Skin epidermis (tissue), 12 donors: Measurements from ENCODE around the gene DDX19B.
"Not testable (repeated sequence)": the region's sequence is repeated elsewhere in the genome, so short reads cannot be mapped to it uniquely, and the experiment has no call there.

Experiments used
- H3K27ac ChIP-seq, 21 experiments: fragments of 200-600 bp; sonication (generic) in 11 of 21; one replicate each; pipeline ENCODE4 v1.5.0; 2020; ENCODE audit warnings: mild to moderate bottlenecking in 3 of 21, inconsistent platforms in 2 of 21, moderate library complexity in 2 of 21
- H3K4me3 ChIP-seq, 7 experiments: fragments of 200-600 bp; sonication (generic) in 2 of 7; one replicate each; pipeline ENCODE4 v1.5.0; 2020; ENCODE audit warnings: inconsistent platforms in 2 of 7, mild to moderate bottlenecking in 2 of 7, moderate library complexity in 1 of 7

The DDX19B gene

DNA sequence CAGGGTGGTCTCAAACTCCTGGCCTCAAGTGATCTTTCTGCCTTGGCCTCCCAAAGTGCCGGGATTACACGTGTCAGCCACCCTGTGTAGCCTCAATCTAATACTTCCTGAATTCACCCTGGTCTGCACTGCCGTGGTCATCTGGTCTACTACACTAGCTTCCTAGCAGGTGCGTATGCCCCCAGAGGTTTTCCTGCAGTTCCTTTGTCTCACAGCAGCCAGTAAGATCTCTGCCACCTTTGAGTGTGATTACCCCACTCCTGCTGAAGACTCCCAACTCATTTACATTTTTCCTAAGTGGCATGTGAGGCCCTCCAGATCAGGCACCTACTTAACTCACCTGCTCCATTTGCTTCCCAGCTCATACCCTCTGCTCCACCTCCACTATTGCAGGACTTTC, 42.6 kb downstream of the DDX19B start:
- Histone ChIP-seq H3K27ac (no peak overlapping the region), H3K4me3 (no peak overlapping the region)

DNA sequence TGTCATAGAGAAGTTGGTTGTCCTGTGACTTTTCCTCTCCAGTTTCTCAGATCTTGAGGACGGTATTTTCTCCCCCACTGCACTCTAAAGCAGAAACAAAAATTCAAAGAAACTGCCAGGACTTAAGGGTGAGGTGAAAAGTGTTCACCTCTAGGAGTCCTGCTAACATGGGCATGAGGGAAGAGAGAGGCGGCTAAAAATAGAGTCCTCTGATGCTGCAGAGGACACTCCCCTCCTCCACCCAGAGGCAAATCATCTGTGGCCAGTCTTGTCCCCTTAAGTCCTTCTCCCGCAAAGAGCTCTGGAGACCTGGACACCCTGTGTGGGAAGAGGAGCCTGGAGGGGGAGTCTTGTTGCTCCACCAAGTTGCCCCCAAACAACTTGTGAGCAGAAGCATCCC, 43.0 kb downstream of the DDX19B start:
- Histone ChIP-seq H3K4me3 (no peak overlapping the region), H3K27ac (no peak overlapping the region)

DNA sequence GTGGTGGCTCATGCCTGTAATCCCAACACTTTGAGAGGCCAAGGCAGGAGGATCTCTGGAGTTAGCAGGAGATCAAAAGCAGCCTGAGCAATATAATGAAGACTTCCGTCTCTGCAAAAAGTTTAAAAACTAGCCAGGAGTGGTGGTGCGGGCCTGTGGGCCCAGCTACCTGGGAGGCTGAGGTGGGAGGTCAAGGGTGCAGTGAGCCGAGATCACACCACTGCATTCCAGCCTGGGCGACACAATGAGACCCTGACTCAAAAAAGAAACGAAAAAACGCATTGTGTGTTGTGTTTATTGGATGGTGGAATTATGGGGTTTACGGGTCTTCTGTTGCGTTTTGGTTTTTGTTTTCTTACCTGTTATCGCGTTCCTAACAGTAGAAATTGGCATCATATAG, 46.9 kb downstream of the DDX19B start:
- peak overlapping the region; percentile 60 to 96 (median 80) for H3K4me3 ChIP-seq
- peak overlapping the region in 19 of 21 experiments; percentile 72 to 97 (median 91) for H3K27ac ChIP-seq

DNA sequence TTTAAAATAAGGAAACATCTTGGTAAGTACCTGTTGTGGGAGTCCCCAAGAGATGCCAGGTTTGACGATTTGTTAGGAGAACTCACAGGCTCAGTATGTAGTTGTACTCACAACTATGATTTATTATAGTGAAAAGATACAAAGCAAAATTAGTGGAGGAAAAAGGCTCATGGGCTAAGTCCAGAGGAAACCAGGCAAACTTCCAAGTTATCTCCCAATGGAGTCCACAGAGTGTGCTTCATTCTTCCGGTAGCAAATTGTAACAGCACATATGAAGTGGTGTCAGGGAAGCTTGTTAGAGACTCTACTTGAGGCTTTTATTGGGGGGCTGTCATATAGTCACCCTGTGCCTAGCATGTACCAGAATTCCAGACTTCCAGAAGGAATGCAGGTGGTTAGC, 50.0 kb downstream of the DDX19B start:
- Histone ChIP-seq H3K27ac (no peak overlapping the region), H3K4me3 (no peak overlapping the region)

DNA sequence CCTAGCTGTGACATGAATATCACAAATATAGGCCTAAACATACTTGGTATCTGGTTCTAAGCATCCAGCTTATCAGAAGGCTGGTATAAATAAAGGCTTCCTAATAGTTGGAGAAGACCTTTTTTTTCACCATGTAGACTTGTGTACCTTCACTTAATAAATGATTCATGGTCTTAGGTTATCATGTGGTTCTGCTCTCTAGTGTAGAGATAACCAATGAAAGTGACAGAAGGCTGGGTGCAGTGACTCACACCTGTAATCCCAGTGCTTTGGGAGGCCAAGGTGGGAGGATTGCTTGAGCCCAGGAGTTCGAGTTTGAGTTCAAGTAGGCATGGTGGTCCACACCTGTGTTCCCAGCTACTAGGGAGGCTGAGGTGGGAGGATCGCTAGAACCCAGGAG, 50.8 kb downstream of the DDX19B start:
- no peak overlapping the region for H3K27ac ChIP-seq
- no peak overlapping the region for H3K4me3 ChIP-seq

DNA sequence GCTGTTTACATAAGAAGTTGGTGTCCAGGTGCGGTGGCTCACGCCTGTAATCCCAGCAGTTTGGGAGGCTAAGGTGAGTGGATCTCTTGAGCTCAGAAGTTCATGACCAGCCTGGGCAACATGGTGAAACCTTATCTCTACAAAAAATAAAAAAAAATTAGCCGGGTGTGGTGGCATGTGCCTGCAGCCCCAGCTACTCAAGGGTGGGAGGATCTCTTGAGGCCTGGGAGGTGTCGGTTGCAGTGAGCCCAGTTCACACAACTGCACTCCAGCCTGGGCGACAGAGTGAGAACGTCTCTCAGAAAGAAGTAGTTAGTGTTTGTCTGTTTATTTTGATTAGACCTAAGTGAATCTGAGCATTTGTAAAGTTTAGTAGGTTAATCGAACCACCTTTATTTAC, 60.6 kb downstream of the DDX19B start:
- Histone ChIP-seq H3K4me3 (no peak overlapping the region), H3K27ac (no peak overlapping the region)

DNA sequence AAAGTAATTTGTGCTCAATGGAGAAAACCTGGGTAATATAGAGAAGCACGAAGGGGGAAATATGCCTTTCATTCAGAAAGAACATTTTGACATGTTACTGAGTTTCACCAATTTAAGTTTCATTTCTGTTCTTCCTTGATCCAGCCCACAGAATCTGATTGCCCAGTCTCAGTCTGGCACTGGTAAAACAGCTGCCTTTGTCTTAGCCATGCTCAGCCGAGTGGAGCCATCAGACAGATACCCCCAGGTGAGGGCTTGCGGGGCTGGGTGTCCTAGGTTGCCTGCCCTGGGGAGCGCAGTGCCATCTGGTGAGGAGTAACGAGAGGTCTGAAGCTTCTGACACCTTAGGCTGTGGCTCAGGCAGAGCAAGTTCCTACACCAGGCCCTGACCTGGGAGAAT, 65.4 kb downstream of the DDX19B start:
- H3K27ac ChIP-seq: no peak overlapping the region
- H3K4me3 ChIP-seq: no peak overlapping the region

DNA sequence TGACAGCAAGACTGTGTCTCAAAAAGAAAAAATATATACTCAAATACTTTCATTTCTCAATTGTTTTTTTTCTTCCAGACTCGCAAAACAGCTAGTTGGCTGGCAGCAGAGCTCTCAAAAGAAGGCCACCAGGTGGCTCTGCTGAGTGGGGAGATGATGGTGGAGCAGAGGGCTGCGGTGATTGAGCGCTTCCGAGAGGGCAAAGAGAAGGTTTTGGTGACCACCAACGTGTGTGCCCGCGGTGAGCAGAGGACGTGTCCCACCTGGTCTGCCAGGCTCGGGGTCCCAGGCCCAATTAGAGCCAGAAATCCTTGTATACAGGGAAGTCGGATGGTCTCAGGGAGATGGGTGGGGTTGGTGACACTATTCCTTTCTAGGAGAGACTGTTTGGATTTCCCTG, 71.2 kb downstream of the DDX19B start:
- H3K27ac ChIP-seq: peak overlapping the region in 1 of 21 experiments; percentile 7

DNA sequence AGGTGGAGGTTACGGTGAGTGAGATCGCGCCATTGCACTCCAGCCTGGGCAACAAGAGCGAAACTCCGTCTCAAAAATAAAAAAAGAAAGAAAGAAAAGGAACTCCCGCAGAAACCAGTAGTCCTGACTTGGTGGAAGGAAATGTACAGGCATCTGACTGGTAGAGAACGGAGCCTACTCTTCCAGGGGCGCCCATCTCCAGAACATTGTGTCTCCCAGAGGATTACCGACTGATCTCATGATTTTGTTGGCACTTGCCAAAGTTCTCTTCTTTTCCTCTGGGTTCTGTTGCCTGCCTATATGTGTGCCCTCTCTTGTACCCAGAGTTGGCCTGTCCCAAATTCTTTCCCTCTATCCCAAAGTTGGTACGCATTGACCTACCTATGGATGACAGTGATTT, 71.9 kb downstream of the DDX19B start:
- H3K4me3 ChIP-seq: no peak overlapping the region
- no peak overlapping the region for H3K27ac ChIP-seq

More for the DNA sequence above, 71.2 kb downstream of the DDX19B start:
- H3K4me3 ChIP-seq: not testable (repeated sequence)

DNA sequence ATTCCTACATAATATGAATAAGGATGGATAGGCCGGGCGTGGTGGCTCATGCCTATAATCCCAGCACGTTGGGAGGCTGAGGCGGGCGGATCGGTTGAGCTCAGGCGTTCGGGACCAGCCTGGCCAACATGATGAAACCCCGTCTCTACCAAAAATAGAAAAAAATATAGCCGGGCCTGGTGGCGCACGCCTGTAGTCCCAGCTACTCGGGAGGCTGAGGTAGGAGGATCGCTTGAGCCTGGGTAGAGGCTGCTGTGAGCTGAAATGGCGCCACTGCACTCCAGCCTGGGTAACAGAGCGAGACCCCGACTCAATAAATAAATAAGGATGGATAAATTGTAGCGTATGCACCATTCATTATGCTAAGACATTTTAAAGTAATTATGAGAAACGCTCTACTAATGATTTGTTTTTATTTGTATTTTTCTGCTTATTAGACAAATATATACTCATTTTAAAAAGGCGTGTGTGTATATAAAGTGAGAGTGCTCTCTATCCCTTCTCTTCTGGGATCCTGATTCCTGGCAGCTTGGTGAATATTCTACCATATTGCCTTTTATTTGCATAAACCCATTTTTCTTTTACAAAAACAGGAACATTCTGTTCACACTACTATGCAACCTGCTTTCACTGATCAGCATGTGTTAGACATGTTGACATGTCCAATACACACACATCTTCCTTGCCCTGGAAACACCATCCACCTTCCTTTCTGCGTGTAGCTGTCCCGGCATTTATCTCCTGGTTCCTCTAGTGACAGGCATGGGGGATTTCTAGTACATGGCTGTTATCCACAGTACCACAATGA, 74.1 kb downstream of the DDX19B start:
- H3K27ac ChIP-seq: peak overlapping the region in 1 of 21 experiments; percentile 8

DNA sequence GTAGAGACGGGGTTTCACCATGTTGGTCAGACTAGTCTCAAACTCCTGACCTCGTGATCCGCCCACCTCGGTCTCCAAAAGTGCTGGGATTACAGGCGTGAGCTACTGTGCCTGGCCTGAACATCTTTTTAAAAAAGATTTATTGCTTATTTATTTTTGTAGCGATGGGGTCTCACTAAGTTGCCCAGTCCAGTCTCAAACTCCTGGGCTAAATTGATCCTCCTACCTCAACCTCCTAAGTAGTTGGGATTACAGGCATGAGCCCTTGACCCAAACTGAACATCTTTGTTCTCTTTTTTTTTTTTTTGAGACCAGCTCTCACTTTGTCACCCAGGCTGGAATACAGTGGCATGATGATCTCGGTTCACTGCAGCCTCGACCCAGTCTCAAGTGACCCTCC, 75.2 kb downstream of the DDX19B start:
- no peak overlapping the region for H3K4me3 ChIP-seq
- H3K27ac ChIP-seq: no peak overlapping the region

More for the DNA sequence above, 74.1 kb downstream of the DDX19B start:
- H3K4me3 ChIP-seq: no peak overlapping the region

DNA sequence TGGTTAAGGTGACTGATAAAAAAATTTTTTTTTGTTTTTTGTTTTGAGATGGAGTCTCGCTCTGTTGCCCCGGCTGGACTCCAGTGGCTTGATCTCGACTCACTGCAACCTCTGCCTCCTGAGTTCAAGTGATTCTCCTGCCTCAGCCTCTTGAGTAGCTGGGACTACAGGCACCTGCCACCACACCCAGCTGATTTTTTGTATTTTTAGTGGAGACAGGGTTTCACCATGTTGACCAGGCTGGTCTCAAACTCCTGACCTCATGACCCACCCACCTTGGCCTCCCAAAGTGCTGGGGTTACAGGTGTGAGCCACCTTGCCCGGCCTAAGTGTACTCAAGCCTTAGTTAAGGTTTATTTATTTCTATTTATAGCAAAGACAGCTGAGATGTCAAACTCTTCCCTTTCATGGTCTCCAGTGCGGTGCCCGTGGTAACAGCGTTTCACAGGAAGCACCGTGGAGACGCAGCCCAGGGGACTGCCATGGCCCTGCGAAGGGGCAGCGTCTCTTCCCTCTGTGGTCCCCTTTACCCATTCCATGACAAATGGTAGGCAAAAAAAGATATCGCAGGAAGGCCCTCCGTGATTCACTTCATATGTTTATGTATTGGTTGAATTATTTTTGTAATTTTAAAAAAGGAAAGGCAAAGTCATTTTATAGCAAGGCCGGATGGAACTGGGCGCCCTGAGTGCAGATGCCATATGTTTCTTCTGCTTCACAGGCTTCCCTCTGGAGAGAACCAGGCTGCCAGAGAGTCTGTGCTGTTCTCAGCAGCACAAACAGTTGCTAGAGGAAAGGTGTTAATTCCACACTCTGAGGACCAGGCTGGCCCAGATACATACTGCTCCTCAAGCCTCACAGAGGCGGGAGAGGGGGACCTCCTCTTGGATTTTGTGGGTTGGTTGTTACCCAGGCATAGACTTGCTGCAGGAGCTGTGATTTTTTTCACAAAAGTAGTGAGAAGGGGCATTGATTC, 76.9 kb downstream of the DDX19B start:
- H3K27ac ChIP-seq: peak overlapping the region in 1 of 21 experiments; percentile 54
- no peak overlapping the region for H3K4me3 ChIP-seq

DNA sequence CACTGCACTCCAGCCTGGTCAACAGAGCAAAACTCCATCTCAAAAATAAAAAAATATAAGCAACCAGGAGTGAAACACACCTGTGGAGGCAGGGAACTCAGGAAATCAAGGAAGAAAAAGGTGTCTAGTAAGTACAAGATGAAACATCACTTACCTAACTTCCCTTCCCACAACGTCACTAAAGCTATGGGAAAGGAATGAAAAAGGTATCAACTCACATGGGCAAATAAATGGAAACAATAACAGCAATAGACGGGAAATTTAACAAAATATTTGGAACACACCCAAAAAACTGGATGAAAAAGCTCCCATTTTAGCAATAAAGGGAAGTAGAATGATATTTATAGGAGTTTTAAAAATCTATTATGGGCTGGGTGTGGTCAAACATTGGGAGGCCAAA, 78.8 kb downstream of the DDX19B start:
- H3K27ac ChIP-seq: no peak overlapping the region
- H3K4me3 ChIP-seq: no peak overlapping the region

DNA sequence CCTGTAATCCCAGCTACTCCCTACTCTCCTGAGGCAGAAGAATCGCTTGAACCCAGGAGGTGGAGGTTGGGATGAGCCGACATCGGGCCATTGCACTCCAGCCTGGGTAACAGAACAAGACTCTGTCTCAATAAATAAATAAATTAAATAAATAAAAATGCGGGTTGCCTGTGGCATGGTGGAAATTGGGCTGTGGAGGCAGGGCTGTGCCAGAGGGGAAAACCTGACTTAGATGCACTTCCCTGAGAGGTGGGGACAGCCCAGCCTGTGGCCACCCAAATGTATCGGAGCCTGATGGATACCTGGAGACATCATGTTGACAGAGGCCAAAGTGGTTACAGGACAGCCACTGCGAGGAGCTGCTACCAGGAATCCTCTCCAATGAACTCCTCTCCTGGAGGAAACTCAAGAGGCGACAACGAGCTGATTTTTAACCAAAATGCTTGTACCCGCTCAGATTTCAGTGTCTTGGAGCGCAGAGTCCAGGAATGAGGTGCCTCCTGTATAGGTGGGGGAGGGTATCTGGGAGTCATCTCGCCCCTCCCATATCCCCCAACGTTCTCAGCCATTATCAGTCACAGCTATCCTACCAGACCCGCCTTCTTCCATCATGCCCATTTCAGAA, 80.0 kb downstream of the DDX19B start:
- Histone ChIP-seq H3K27ac (peak overlapping the region in 1 of 21 experiments; percentile 85), H3K4me3 (no peak overlapping the region)

DNA sequence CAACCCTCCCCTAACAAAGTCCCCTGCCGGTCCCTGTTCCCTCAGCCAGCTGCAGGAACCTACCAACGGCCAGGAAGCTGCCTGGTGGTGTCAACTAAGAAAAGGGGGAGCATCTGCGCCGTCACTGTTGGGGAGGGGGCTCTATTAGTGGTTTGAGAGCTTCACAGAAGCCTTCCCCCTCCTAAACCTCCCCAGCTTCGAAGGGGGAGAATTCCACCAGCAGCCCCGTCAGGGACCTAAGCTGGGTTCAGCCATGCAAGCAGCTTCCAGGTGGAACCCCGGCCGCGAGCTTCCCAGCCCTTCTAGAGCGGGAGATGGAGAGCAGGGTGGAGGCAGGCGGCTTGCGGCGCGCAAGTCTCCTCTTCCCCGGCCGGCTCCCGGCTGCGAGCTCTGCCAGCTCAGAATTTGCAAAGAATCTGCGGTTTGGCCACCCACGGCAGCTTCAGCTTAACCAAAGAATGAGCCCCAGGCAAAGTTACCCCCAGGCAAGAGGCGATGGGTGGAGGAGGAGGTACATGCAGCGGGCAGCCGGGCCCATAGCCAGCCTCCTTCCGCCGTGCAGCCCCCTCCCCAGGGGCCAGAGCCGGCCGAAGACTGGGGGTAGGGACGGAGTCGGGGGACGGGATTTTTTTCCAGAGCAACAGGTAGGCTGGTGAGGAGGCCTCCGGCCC, 81.4 kb downstream of the DDX19B start:
- peak overlapping the region; percentile 80 to 99 (median 90) for H3K27ac ChIP-seq
- peak overlapping the region; percentile 54 to 76 (median 62) for H3K4me3 ChIP-seq

DNA sequence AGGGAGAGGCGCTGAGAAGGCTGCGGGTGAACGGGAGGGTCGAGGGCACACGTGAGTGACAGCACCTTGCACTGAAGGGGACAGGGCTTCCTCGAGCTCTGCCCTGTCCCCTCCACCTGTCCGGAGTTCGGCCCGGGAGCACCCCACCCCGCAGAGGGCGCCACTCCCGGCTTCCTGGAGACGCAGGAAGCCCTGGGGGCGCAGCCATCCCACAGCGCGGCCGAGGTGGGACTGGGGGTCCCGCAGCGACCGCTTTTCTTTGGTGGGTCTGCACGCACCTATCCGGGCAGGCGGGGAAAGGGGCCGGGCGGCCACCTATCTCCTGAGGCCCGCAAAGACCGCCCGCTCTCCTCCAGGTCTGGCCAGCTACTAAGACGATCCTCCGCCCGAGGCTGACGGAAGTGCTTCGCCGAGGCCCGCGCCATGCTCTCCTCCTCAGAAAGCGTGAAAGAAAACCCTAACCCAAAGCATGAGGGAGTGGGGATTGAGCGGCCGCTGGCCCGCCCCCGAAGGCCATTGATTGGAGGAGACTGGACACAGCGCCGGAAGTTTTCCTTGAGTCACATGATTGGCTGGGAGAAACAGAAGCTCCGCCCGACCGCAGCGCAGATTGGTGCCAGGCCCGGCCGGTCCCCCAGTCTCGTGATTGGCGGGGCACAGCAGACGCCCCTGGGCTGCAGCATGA, 82.1 kb downstream of the DDX19B start:
- Histone ChIP-seq H3K27ac (peak overlapping the region; percentile 80 to 99 (median 90)), H3K4me3 (peak overlapping the region; percentile 54 to 76 (median 62))

DNA sequence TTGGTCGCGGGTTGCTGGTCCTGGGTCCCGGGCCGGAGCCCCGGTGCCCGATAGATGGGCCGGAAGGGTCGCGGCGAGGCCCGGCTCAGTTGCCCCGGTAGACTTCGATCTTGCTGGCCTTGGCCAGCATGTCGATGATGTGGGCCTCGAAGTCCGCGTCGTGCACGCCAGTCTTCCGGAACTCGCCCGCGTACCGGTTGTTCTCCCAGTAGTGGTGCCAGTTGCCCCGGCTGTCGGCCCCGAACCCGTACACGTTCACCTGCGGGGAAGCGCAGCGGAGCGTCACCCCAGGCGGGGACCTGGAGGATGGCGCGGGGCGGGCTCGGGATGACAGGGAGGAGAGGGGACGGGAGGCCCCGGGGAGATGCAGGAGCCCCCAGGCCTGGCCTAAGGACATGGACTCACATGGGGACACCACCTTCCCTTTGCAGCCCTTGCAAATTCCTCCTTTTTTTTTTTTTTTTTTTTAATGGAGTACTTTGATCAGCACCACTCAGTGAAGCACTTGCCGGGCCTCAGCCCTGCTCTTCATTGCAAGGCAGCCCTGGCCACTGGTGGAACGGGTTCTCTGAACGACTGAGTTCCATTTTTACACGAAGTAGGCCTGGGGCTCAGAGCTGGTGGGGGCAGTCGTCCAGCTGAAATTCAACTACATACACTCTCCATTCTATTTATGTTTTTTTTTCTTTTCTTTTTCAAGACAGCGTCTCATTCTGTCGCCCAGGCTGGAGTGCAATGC, 82.8 kb downstream of the DDX19B start:
- H3K4me3 ChIP-seq: peak overlapping the region; percentile 54 to 76 (median 62)
- H3K27ac ChIP-seq: peak overlapping the region; percentile 5 to 99 (median 88)

DNA sequence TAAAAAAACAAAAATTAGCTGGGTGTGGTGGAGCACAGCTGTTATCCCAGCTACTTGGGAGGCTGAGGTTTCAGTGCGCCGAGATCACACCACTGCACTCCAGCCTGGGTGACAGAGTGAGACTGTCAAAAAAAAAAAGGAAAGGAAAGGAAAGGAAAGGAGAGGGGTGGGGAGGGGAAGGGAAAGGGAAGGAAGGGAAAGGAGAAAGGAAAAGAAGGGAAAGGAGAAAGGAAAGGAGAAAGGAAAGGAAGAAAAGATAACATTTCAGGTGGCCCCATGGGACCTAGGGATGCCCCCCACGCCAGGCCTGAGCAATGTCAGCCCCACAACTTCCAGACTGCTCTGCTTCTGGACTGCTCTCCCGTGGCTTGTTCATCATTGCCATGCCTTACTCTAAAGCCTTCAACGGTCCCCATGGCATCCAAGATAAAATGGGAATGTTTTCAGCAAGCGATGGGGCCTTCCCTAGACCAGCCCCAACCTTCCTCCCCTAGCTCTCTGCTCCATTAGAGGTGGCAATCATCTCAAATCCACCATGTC, 84.5 kb downstream of the DDX19B start:
- H3K4me3 ChIP-seq: no peak overlapping the region
- no peak overlapping the region for H3K27ac ChIP-seq
